NCI-H524 treated with DMSO at 0.1 percent for 48 hours (cell line): ENCODE measurements around the gene SCFD2.

Experiments used
- DNase-seq: peaks from one replicate; lab custom pipeline; 2025; lab: John Stamatoyannopoulos, UW

SCFD2 gene

GRCh38 chr4:52952540-52952939 lies 413.3 kb downstream of the SCFD2 start:
- DNase-seq, result no peak

- no peak for DNase-seq
Measured at GRCh38 chr4:52951016-52951415, 414.8 kb downstream of the SCFD2 start.

GRCh38 chr4:52950226-52950625 lies 415.6 kb downstream of the SCFD2 start:
- DNase-seq, result no peak

- no peak for DNase-seq
Measured at GRCh38 chr4:52949336-52949735, 416.5 kb downstream of the SCFD2 start.

- DNase-seq, result no peak
Measured at GRCh38 chr4:52948057-52948423, 417.8 kb downstream of the SCFD2 start.

GRCh38 chr4:52947401-52948056 lies 418.3 kb downstream of the SCFD2 start:
- no peak for DNase-seq

GRCh38 chr4:52946855-52947254 lies 419.0 kb downstream of the SCFD2 start:
- DNase-seq, result no peak

- DNase-seq, result no peak
Measured at GRCh38 chr4:52945982-52946381, 419.9 kb downstream of the SCFD2 start.

GRCh38 chr4:52945326-52945898 lies 420.4 kb downstream of the SCFD2 start:
- DNase-seq, result no peak

GRCh38 chr4:52943677-52944076 lies 422.2 kb downstream of the SCFD2 start:
- DNase-seq, result no peak

- DNase-seq, result no peak
Measured at GRCh38 chr4:52942936-52943335, 422.9 kb downstream of the SCFD2 start.

GRCh38 chr4:52941450-52941849 lies 424.4 kb downstream of the SCFD2 start:
- DNase-seq, result no peak

- DNase-seq, result no peak
Measured at GRCh38 chr4:52939739-52940138, 426.1 kb downstream of the SCFD2 start.

- DNase-seq, result no peak
Measured at GRCh38 chr4:52939325-52939724, 426.5 kb downstream of the SCFD2 start.

GRCh38 chr4:52937829-52938228 lies 428.0 kb downstream of the SCFD2 start:
- no peak for DNase-seq

- DNase-seq, result no peak
Measured at GRCh38 chr4:52936729-52937128, 429.1 kb downstream of the SCFD2 start.

- no peak for DNase-seq
Measured at GRCh38 chr4:52935317-52935716, 430.5 kb downstream of the SCFD2 start.

- DNase-seq, result no peak
Measured at GRCh38 chr4:52933738-52934137, 432.1 kb downstream of the SCFD2 start.

GRCh38 chr4:52932591-52933470 lies 433.0 kb downstream of the SCFD2 start:
- no peak for DNase-seq

- no peak for DNase-seq
Measured at GRCh38 chr4:52931243-52931642, 434.6 kb downstream of the SCFD2 start.

GRCh38 chr4:52926196-52926974 lies 439.5 kb downstream of the SCFD2 start:
- DNase-seq, result no peak

GRCh38 chr4:52925531-52925968 lies 440.3 kb downstream of the SCFD2 start:
- peak; percentile 90 for DNase-seq
